GM04504 (cell line): ENCODE data around the gene ANKRD23.
"Not testable (repeated sequence)": the region's sequence is repeated elsewhere in the genome, so short reads cannot be mapped to it uniquely, and the experiment has no call there.

Experiments used
- DNase-seq: peaks from one replicate; pipeline ENCODE4 v3.0.0-alpha.2; 2012; ENCODE audit warnings: low read depth

Gene ANKRD23

DNA sequence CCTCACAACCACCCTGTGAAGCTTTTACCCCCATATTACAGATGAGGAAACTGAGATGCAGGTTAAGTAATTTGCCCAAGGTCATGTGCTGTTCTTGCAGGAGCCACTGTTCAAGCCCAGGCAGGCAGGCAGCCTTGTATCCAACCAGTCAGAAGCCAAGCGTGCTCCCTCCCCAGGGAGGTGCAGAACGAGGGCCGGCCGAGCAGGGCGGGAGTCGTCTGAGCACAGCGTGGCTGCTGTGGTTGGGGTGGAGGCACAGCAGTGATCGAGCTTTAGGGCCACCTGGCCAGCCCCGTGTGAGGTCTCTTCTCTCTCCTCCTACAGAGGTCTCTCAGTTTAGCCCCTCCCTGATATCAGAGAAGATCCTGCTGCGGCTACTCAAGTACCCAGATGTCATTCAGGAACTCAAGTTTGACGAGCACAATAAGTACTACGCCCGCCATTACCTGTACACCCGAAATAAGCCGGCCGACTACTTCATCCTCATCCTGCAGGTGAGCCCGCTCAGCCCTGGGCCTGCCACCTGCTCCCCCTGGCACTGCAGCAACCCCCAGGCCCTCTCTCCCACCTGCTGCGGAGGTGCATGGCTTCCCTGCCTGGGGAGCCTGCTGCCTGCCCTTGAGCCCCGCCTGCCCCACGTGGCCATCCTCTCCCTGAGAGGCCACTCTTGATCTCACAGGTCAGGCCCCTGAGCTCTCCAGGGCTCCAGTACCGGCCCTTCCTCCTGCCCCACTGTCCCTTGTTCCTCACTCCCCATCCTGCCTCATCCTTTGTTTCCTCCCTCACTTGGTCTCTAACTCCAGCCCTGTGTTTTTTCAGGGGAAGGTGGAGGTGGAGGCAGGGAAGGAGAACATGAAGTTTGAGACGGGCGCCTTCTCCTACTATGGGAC lies 44.8 kb downstream of the ANKRD23 start:
- no peak for DNase-seq

DNA sequence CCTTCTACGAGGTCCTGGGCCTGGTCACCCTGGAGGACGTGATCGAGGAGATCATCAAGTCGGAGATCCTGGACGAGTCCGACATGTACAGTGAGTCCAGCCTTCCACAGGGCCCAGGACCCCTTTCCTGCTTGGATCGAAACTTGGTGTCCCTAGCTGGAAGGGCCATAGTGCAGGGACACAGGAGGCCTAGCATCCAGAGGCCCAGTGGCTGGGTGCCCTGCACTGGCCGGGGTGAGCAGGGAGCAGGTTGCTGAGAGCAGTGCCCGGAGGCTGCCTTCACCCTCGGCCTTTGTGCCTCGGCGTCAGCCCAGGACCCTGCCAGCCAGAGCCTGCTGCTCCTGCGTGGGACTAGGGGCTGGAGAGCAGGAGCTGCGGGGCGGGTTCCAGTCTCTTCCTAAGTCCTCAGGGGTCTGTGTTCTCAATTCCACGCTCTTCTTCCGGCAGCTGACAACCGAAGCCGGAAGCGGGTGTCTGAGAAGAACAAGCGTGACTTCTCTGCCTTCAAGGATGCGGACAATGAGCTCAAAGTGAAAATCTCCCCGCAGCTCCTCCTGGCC lies 46.7 kb downstream of the ANKRD23 start:
- no peak for DNase-seq

- not testable (repeated sequence) for DNase-seq
Observed at GRCh38 chr2:96796497-96796896, 47.3 kb downstream of the ANKRD23 start.

DNA sequence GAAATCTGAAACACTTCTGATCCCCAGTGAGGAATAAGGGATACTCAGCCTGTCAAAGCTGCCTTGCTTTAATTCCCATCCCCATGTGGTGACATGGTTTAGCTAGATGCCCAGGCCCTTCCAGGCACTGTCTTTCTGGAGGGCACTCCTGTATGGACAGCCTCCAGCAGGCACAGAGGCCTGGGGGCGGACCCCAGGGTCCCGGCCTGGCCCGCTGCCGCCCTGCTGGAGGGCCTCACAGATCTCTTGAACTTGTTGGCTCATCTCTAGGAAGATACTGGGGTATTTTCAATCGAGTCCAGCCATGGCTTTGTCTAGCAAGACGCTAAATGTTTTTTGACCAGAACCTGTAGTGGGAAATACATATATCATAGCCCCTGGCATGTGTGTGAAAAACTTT lies 48.7 kb downstream of the ANKRD23 start:
- no peak for DNase-seq

DNA sequence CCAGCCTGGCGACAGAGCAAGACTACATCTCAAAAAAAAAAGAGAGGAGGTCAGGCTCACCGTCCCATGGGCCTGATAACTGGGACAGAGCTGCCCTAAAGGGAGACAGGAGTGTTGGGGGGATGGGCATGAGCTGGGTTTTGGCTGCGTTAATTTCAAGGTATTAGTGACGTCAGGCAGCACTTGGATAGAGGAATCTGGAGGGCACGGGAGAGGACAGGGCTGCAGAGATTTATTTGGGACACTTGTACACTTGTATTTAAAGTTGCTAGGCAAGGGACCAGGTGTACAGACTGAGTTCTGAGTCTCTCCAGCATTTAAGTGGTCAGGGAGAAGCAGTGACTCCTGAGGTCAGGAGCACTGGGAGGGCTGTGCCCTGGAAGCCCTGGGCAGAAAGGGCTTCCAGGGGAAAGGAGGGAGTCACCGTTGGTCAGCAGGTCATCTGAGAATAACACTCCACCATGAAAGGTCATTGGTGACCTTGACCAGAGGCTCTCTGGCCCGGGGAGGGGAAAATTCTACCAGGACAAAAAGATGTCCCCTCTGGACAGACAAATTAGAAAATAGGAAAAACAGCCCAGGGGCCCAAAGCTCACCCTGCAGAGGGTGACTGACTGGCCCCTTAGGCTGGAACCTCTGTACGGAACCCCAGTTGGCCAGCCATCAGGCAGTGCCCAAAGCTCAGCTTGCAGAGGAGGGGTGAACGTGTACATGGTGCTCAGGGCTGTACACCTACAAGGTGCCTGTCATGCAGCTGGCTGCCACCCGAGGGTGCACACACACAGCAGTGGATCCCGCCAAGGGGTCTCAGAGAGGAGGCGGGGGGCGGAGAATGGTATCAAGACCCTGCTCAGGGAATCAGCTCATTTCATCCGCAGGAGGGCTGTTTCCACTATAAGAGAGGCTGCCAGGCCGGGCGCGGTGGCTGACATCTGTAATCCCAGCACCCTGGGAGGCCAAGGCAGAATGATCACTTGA lies 50.8 kb downstream of the ANKRD23 start:
- DNase-seq = no peak

- DNase-seq = no peak
Observed at GRCh38 chr2:96789245-96789617, 54.6 kb downstream of the ANKRD23 start.

DNA sequence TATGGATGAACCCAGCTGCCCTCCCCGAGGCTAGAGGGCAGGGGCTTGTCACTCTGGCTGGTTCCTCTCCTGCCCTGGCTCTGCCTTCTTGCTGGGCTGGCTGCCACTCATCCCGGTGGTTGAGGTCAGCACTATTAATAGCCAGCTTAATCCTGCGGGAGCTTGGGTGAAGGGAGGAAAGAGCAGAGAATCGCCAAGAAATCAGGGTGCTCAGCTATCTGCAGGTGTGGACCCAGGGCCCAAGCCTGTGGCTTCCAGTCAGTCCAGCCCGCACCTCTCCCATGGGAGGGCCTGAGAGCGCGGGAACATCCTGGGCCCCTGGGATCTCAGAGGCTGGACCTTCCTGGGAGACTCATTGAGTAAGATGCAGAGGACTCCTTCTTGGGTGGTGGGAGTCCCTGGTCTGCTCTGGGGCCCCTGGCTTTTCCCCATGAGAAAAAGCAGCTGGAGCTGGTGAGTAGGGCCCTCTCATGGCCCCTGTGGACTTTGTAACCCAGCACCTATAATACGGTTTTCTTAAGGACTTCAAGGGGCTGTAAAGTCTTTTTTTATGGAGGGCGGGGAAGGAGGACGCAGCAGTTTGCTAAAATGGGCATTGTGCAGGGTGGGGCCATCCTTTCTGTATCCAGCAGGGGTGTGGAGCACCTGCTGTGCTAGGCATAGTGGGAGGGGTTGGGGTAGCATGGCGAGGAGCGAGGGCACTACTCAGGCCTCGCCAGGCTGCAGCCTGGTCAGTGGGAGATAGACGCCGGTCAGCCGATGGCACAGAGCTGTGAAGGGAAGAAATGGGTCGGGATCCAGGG lies 55.2 kb downstream of the ANKRD23 start:
- DNase-seq = no peak
